HG03039 (cell line): ENCODE data around the gene EEF1AKMT4.

Experiments used
- ATAC-seq: cut with Tn5 transposase; IDR thresholded peaks from one replicate; pipeline ENCODE4 v1.9.1; 2021; ENCODE audit warnings: mild to moderate bottlenecking, moderate library complexity; ENCODE audit not compliant: unreplicated experiment

The EEF1AKMT4 gene

GRCh38 chr3:184296616-184297015 is 47.1 kb downstream of the EEF1AKMT4 start:
- ATAC-seq, result no peak

- ATAC-seq, result peak; percentile 91
Measured at GRCh38 chr3:184298759-184299487, 49.5 kb downstream of the EEF1AKMT4 start, which contains the start of gene PSMD2. Gene PSMD2 (plus strand): TSS chr3:184299241. CDS start chr3:184299267, 26 bp downstream.

GRCh38 chr3:184299488-184300377 is 50.3 kb downstream of the EEF1AKMT4 start:
- no peak for ATAC-seq

GRCh38 chr3:184300378-184300720 is 50.9 kb downstream of the EEF1AKMT4 start:
- ATAC-seq, result no peak

DNA sequence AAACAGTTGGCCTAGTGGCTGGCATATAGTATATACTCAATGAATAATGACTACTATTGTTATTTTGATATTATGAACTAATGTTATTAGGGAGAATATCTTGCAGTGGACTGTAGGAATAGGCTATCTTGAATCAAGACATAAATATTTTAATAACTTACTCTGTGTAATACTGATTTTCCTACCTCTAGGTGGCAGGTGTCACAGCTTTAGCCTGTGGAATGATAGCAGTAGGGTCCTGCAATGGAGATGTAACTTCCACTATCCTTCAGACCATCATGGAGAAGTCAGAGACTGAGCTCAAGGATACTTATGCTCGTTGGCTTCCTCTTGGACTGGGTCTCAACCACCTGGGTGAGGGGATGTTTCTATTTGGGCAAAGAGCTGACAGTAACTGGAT is 56.1 kb downstream of the EEF1AKMT4 start:
- ATAC-seq, result no peak

DNA sequence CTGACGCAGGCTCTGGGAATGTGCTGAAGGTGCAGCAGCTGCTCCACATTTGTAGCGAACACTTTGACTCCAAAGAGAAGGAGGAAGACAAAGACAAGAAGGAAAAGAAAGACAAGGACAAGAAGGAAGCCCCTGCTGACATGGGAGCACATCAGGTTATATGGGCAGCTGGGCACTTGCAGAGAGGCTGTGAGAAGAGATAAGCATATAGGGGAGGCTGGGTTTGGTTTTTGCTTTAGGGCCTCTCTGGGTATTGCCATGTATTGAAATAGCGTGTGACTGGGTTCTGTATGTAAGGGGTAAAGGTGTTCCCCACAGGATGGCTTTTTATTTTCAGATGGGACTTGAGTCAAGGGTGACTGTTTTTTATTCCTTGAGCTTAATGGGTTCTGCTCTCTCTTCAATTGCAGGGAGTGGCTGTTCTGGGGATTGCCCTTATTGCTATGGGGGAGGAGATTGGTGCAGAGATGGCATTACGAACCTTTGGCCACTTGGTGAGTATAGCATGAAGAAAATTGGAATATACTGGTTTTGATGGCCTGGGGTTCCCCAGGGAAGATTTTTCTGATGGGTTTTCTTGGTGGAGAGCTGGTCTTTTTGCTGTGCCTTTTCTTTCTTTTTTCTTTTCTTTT is 57.0 kb downstream of the EEF1AKMT4 start:
- ATAC-seq, result no peak

- ATAC-seq, result no peak
Measured at GRCh38 chr3:184307915-184308314, 58.4 kb downstream of the EEF1AKMT4 start.
